ENCODE results near the gene MILR1.

MILR1 gene

GRCh38 chr17:64500862-64501765 is 52.2 kb downstream of the MILR1 start:
- no peak for TF ChIP-seq CTCF (IDR thresholded peaks at IDR 0.05; ENCODE audit: extremely low read depth, missing control alignments)
- DNase-seq (ENCODE audit: low spot score): no peak

GRCh38 chr17:64502021-64502420 is 53.1 kb downstream of the MILR1 start:
- no peak for DNase-seq (ENCODE audit: low spot score)
- TF ChIP-seq CTCF (IDR thresholded peaks at IDR 0.05; ENCODE audit: extremely low read depth, missing control alignments): no peak

- no peak for TF ChIP-seq CTCF (IDR thresholded peaks at IDR 0.05; ENCODE audit: extremely low read depth, missing control alignments)
- no peak for DNase-seq (ENCODE audit: low spot score)
These were observed 53.9 kb downstream of the MILR1 start for GRCh38 chr17:64502809-64503208.

GRCh38 chr17:64503341-64503740 is 54.4 kb downstream of the MILR1 start:
- no peak for DNase-seq (ENCODE audit: low spot score)
- no peak for TF ChIP-seq CTCF (IDR thresholded peaks at IDR 0.05; ENCODE audit: extremely low read depth, missing control alignments)

GRCh38 chr17:64503821-64504768 is 55.2 kb downstream of the MILR1 start:
- TF ChIP-seq CTCF (IDR thresholded peaks at IDR 0.05; ENCODE audit: extremely low read depth, missing control alignments): no peak
- DNase-seq (ENCODE audit: low spot score): no peak

GRCh38 chr17:64504769-64505339 is 55.9 kb downstream of the MILR1 start:
- no peak for DNase-seq (ENCODE audit: low spot score)
- TF ChIP-seq CTCF (IDR thresholded peaks at IDR 0.05; ENCODE audit: extremely low read depth, missing control alignments): no peak
